Measurements from ENCODE around the gene ZNF580. TPM values are rescaled to one million over a fixed set of nuclear protein-coding genes. Genes with fewer than 3 reads are reported as not detected.

The ZNF580 gene
- total RNA-seq, 4 donors from 2014 or later, result 15.0 to 27.9 (median 22.3) TPM

GRCh38 chr19:55679343-55680257 is 38.8 kb downstream of the ZNF580 start:
- WGBS, result 84% methylated on average over 16 of the region's 24 CpGs
- Histone ChIP-seq H3K27me3 (no peaks in the 10 kb centered on the region), H3K4me3 (no peak overlapping the region), H3K9me3 (no peaks in the 10 kb centered on the region), H3K27ac (no peak overlapping the region), H3K4me1 (peaks cover 59% of the 10 kb centered on the region), H3K36me3 (peaks cover 57% of the 10 kb centered on the region)
- no peak for TF ChIP-seq EP300 (IDR thresholded peaks at IDR 0.05)
- TF ChIP-seq CTCF (IDR thresholded peaks at IDR 0.05), result no peak
- no peak for TF ChIP-seq POLR2A (IDR thresholded peaks at IDR 0.05)
- no peak for TF ChIP-seq POLR2AphosphoS5 (IDR thresholded peaks at IDR 0.05)
- DNase-seq (ENCODE audit: low spot score in 2 of 2), result no peak

GRCh38 chr19:55680339-55681130 is 39.7 kb downstream of the ZNF580 start:
- DNase-seq (ENCODE audit: low spot score in 2 of 2), result no peak
- H3K36me3 ChIP-seq, result peaks cover 67% of the 10 kb centered on the region

GRCh38 chr19:55681131-55682092 is 40.6 kb downstream of the ZNF580 start:
- Histone ChIP-seq H3K4me1 (peaks cover 48% of the 10 kb centered on the region), H3K9me3 (no peaks in the 10 kb centered on the region), H3K27ac (no peak overlapping the region), H3K36me3 (peaks cover 76% of the 10 kb centered on the region), H3K4me3 (no peak overlapping the region), H3K27me3 (no peaks in the 10 kb centered on the region)
- DNase-seq (ENCODE audit: low spot score in 2 of 2), result no peak
- TF ChIP-seq EP300 (IDR thresholded peaks at IDR 0.05) (no peak), CTCF (IDR thresholded peaks at IDR 0.05) (no peak), POLR2AphosphoS5 (IDR thresholded peaks at IDR 0.05) (no peak), POLR2A (IDR thresholded peaks at IDR 0.05) (no peak)
- 85% methylated on average over 9 of the region's 9 CpGs for WGBS

More at GRCh38 chr19:55680339-55681130, 39.7 kb downstream of the ZNF580 start:
- Histone ChIP-seq H3K27ac (no peak overlapping the region), H3K4me3 (no peak overlapping the region), H3K27me3 (no peaks in the 10 kb centered on the region), H3K4me1 (peaks cover 57% of the 10 kb centered on the region), H3K9me3 (no peaks in the 10 kb centered on the region)
- no peak for TF ChIP-seq POLR2AphosphoS5 (IDR thresholded peaks at IDR 0.05)
- no peak for TF ChIP-seq POLR2A (IDR thresholded peaks at IDR 0.05)
- no peak for TF ChIP-seq EP300 (IDR thresholded peaks at IDR 0.05)
- no peak for TF ChIP-seq CTCF (IDR thresholded peaks at IDR 0.05)
- 91% methylated on average over 10 of the region's 20 CpGs for WGBS

- DNase-seq (ENCODE audit: low spot score in 2 of 2), result no peak
- Histone ChIP-seq H3K27me3 (no peaks in the 10 kb centered on the region), H3K4me1 (peaks cover 30% of the 10 kb centered on the region), H3K36me3 (peaks cover 86% of the 10 kb centered on the region), H3K9me3 (no peaks in the 10 kb centered on the region), H3K4me3 (no peak overlapping the region), H3K27ac (no peak overlapping the region)
- no peak for TF ChIP-seq EP300 (IDR thresholded peaks at IDR 0.05)
- no peak for TF ChIP-seq POLR2AphosphoS5 (IDR thresholded peaks at IDR 0.05)
- TF ChIP-seq POLR2A (IDR thresholded peaks at IDR 0.05), result no peak
- TF ChIP-seq CTCF (IDR thresholded peaks at IDR 0.05), result no peak
- 85% methylated on average over 22 of the region's 22 CpGs for WGBS
These were observed 42.9 kb downstream of the ZNF580 start for GRCh38 chr19:55683449-55684261.
